A673 (cell line): Measurements from ENCODE around the gene RGS3. TPM values are rescaled to one million over a fixed set of nuclear protein-coding genes. Genes with fewer than 3 reads are reported as not detected.
A peak's percentile ranks its signal among the peaks of the same experiment; 100 is the strongest.

Experiments
- BruUV-seq: library from RNA; stranded (reverse); fragments of 400-500 nt; replicated peaks from 2 replicates; lab custom pipeline; 2021; lab: Mats Ljungman, UMichigan
- CTCF ChIA-PET: fragments of 300-600 bp; sonication (Branson Sonifier 250); formaldehyde crosslinking; loops from one replicate; lab custom pipeline; 2022; ENCODE audit warnings: antibody characterized with exemption; lab: Charles Lee
- POLR2A ChIA-PET: fragments of 300-600 bp; sonication (Branson Sonifier 250); formaldehyde crosslinking; loops from one replicate; lab custom pipeline; 2022; ENCODE audit warnings: antibody characterized with exemption; ENCODE audit not compliant: low non-redundant PET; lab: Charles Lee
- DNase-seq: peaks from one replicate; pipeline ENCODE4 v3.0.0-alpha.2; 2015; ENCODE audit warnings: low spot score
- H3K27ac ChIP-seq: fragments of 200-600 bp; sonication (generic); 2 replicates; pipeline ENCODE4 v1.5.1; 2016; ENCODE audit warnings: mixed run types, low read depth, mild to moderate bottlenecking, mixed read lengths, antibody characterized with exemption, low read length; ENCODE audit not compliant: poor library complexity, severe bottlenecking
- H3K27me3 ChIP-seq: fragments of 200-600 bp; sonication (generic); replicated peaks from 2 replicates; pipeline ENCODE4 v1.6.1; 2017; ENCODE audit warnings: mixed run types, low read depth, mild to moderate bottlenecking, mixed read lengths, antibody characterized with exemption, low read length; ENCODE audit not compliant: insufficient read depth, poor library complexity
- H3K36me3 ChIP-seq: fragments of 200-600 bp; sonication (generic); 2 replicates; pipeline ENCODE4 v1.6.1; 2016; ENCODE audit warnings: mixed run types, mild to moderate bottlenecking, mixed read lengths, antibody characterized with exemption, low read length; ENCODE audit not compliant: insufficient read depth, poor library complexity, severe bottlenecking
- H3K4me1 ChIP-seq: fragments of 200-600 bp; sonication (generic); 2 replicates; pipeline ENCODE4 v1.6.1; 2017; ENCODE audit warnings: mixed run types, mild to moderate bottlenecking, mixed read lengths, antibody characterized with exemption, low read length; ENCODE audit not compliant: insufficient read depth, poor library complexity, severe bottlenecking
- H3K4me3 ChIP-seq: fragments of 200-600 bp; sonication (generic); 2 replicates; pipeline ENCODE4 v1.5.1; 2016; ENCODE audit warnings: low read depth, mixed run types, mild to moderate bottlenecking, mixed read lengths, low read length; ENCODE audit not compliant: poor library complexity, severe bottlenecking
- H3K9me3 ChIP-seq: fragments of 200-600 bp; sonication (generic); 2 replicates; pipeline ENCODE4 v1.6.1; 2016; ENCODE audit warnings: mixed run types, low read depth, mild to moderate bottlenecking, mixed read lengths, antibody characterized with exemption, low read length; ENCODE audit not compliant: poor library complexity, severe bottlenecking
- EZH2 ChIP-seq: fragments of 200-600 bp; sonication (generic); IDR thresholded peaks from 2 replicates; pipeline ENCODE4 v1.6.1; 2017; ENCODE audit warnings: borderline replicate concordance, low read depth, mild to moderate bottlenecking, mixed read lengths, antibody characterized with exemption, low read length; ENCODE audit not compliant: poor library complexity, severe bottlenecking
- intact Hi-C: fragments of 100-400 bp; cut with micrococcal nuclease; formaldehyde crosslinking; loops from one replicate; pipeline ENCODE4 v1.10.0; 2022; ENCODE audit not compliant: unreplicated experiment
- total RNA-seq: library from RNA; stranded (reverse); gene quantifications from 2 replicates; pipeline ENCODE4 v1.2.3, GENCODE V29; 2021
- TF ChIP-seq, protein P1 (sequence below): fragments of 300-800, 200-600 bp; sonication (generic); conservative IDR thresholded peaks from 2 replicates; pipeline ENCODE4 v1.5.1; 2017; ENCODE audit warnings: low read depth, mild to moderate bottlenecking, antibody characterized with exemption, low read length, moderate library complexity, mixed read lengths

Gene RGS3
- total RNA-seq, 1 experiment from 2014 or later: 19.2 TPM

DNA sequence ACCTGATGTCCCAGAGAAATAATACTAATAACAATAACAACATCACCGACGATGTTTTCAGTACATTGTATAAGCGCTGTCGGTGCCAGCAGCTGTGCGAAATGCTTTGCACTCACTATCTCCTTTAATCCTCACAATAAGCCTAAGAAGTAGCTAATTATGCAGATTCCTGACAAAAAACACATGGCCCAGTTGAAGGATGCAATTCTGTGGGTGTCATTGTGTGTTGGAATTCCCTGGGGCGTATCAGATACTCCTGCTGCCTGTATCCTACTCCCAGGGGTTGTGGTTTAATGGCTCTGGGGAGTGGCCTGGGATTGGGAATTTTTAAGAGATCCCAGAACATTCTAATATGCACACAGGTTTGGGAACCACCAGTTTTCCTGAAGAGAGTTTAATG, 154.0 kb downstream of the RGS3 start:
- BruUV-seq: no TSS peak

DNA sequence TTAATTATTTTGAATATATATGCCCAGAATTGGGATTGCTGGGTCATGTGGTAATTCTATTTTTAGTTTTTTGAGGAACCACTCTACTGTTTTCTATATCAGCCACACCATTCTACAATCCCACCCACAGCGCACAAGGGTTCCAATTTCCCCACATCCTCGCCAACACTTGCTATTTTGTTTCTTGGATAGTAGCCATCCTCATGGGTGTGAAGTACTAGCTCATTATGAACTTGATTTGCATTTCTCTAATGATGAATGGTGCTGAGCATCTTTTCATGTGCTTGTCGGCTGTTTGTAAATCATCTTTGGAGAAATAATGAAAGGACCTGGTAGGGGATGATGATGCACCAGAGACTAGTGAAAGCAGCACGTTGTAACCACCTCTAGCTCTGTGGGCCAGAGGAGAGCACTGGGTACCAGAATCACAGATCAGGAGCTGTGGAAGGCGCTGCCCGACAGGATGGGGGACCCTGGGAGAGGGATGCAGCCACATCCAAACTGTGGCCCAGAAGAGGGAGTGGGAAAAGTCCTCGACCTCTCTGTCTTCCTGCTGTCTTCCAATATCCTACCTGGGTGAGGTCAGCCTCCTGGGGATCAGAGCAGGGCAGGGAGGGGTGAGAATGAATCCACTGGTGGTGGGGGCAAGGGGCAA, 155.4 kb downstream of the RGS3 start:
- BruUV-seq: no TSS peak
- Histone ChIP-seq H3K4me1 (peaks cover 74% of the 10 kb centered on the region), H3K27ac (no peak overlapping the region), H3K36me3 (no peaks in the 10 kb centered on the region), H3K4me3 (no peak overlapping the region), H3K9me3 (no peaks in the 10 kb centered on the region), H3K27me3 (no peaks in the 10 kb centered on the region)
- POLR2A ChIA-PET: no interaction called here
- TF ChIP-seq EZH2: no peak
- TF ChIP-seq, protein P1, sequence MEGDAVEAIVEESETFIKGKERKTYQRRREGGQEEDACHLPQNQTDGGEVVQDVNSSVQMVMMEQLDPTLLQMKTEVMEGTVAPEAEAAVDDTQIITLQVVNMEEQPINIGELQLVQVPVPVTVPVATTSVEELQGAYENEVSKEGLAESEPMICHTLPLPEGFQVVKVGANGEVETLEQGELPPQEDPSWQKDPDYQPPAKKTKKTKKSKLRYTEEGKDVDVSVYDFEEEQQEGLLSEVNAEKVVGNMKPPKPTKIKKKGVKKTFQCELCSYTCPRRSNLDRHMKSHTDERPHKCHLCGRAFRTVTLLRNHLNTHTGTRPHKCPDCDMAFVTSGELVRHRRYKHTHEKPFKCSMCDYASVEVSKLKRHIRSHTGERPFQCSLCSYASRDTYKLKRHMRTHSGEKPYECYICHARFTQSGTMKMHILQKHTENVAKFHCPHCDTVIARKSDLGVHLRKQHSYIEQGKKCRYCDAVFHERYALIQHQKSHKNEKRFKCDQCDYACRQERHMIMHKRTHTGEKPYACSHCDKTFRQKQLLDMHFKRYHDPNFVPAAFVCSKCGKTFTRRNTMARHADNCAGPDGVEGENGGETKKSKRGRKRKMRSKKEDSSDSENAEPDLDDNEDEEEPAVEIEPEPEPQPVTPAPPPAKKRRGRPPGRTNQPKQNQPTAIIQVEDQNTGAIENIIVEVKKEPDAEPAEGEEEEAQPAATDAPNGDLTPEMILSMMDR: no peak
- DNase-seq: no peak
- intact Hi-C loops: no loop called here
- CTCF ChIA-PET: no interaction called here

More for the DNA sequence above, 154.0 kb downstream of the RGS3 start:
- H3K4me3 ChIP-seq: no peak overlapping the region
- H3K27me3 ChIP-seq: no peaks in the 10 kb centered on the region
- TF ChIP-seq EZH2: no peak
- TF ChIP-seq, protein P1: no peak
- H3K9me3 ChIP-seq: no peaks in the 10 kb centered on the region
- peaks cover 66% of the 10 kb centered on the region for H3K4me1 ChIP-seq
- peak; percentile 90 for DNase-seq
- ChIA-PET POLR2A (interaction anchor here (0.6 kb wide), 1 partner anchor 13 kb away, joined by 3 read pairs; no protein-coding TSS in a partner anchor), CTCF (interaction anchor here (1.0 kb wide), 2 partner anchors 26 to 38 kb away, joined by 4 to 5 read pairs; no protein-coding TSS in a partner anchor)
- peak overlapping the region; percentile 51 for H3K27ac ChIP-seq
- intact Hi-C loops: no loop called here
- H3K36me3 ChIP-seq: no peaks in the 10 kb centered on the region

DNA sequence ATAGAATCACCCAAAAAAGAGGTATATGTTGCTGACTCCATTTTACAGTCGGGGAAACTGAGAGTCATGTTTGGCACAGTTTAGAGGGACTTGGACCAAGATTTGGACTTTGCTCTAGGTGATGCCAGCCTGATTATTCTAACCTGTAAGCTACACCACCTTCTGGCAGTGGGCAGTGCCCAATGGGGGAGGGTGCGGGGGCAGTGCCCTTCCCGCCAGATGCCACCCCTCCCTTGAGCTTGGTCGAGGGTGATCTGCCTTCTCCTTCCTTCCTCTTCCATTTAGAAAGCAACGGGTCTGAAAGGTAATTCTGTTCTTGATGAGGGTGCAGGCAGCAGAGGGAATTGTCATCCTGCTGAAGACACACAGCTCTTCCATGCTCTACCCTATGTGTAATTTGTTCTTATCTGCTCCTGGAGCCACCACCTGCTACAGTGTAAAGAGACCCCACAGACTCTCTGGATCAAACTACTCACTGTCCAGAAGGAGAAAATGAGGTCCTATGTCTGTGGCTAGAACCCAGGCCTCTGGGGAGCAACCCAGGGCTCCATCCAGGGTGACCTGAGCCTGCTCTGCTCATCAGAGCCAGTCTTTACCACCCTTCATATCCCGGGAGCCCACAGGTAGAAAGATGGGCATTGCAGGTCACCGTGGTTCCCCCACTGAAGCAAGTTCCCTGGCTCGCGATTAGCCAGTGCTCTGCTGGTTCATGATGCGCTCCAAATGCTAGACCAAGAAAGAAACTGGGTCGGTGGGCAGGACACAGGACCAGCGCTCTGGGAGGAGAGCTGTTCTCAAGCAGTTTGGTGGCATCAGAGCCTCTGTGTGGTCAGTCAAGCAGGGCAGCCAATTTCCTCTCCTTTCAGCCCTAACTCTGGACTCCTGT, 156.2 kb downstream of the RGS3 start:
- TF ChIP-seq EZH2: no peak
- TF ChIP-seq, protein P1: no peak
- intact Hi-C loops: loop anchor here (2.0 kb wide), 1 partner anchor 17 kb away; no protein-coding TSS in a partner anchor
- no peaks in the 10 kb centered on the region for H3K27me3 ChIP-seq
- peak overlapping the region; percentile 67 for H3K27ac ChIP-seq
- H3K4me3 ChIP-seq: no peak overlapping the region
- BruUV-seq: TSS peak; percentile 88
- ChIA-PET POLR2A (no interaction called here), CTCF (no interaction called here)
- no peak for DNase-seq
- peaks cover 74% of the 10 kb centered on the region for H3K4me1 ChIP-seq
- H3K9me3 ChIP-seq: no peaks in the 10 kb centered on the region
- H3K36me3 ChIP-seq: no peaks in the 10 kb centered on the region
